Breast epithelium (tissue), 3 donors: ENCODE data around the gene EPS8L1.

Source experiments
- POLR2A ChIP-seq: fragments of 450-650 bp; IDR thresholded peaks from one replicate; pipeline ENCODE4 v1.6.1; 2016; ENCODE audit warnings: antibody characterized with exemption, mild to moderate bottlenecking, moderate library complexity
- POLR2AphosphoS5 ChIP-seq, 3 donors: sonication (generic); formaldehyde crosslinking; IDR thresholded peaks; one replicate each; pipeline ENCODE4 v1.6.1; 2017; ENCODE audit warnings: antibody characterized with exemption in 3 of 3
- TF ChIP-seq, protein P1 (sequence below), 3 donors: fragments of 450-650 bp; IDR thresholded peaks; one replicate each; pipeline ENCODE4 v1.5.1; 2016 to 2017; ENCODE audit warnings: antibody characterized with exemption in 3 of 3, mild to moderate bottlenecking in 3 of 3, moderate library complexity in 3 of 3

DNA sequence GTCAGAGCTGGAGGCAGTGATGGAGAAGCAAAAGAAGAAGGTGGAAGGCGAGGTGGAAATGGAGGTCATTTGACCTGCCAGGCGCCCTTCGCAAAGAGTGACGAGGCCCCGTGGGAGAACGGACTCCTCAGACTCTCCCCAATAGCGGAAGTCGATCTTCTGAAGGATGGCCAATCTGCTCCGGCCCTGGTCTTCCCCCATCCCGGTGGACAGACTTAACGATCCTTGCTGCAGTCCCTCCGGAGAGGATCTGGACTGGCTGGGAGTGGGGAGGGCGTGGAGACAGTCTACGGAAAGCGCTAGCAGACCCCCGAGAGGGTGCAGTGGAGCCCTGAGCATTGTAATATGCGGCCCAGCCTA is 11.9 kb downstream of the EPS8L1 start:
- no peak for TF ChIP-seq POLR2AphosphoS5 (IDR thresholded peaks at IDR 0.05)
- TF ChIP-seq POLR2A: no peak
- TF ChIP-seq, protein P1, sequence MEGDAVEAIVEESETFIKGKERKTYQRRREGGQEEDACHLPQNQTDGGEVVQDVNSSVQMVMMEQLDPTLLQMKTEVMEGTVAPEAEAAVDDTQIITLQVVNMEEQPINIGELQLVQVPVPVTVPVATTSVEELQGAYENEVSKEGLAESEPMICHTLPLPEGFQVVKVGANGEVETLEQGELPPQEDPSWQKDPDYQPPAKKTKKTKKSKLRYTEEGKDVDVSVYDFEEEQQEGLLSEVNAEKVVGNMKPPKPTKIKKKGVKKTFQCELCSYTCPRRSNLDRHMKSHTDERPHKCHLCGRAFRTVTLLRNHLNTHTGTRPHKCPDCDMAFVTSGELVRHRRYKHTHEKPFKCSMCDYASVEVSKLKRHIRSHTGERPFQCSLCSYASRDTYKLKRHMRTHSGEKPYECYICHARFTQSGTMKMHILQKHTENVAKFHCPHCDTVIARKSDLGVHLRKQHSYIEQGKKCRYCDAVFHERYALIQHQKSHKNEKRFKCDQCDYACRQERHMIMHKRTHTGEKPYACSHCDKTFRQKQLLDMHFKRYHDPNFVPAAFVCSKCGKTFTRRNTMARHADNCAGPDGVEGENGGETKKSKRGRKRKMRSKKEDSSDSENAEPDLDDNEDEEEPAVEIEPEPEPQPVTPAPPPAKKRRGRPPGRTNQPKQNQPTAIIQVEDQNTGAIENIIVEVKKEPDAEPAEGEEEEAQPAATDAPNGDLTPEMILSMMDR (IDR thresholded peaks at IDR 0.05): no peak
